ENCODE measurements around the gene TSHZ3. TPM values are rescaled to one million over a fixed set of nuclear protein-coding genes. Genes with fewer than 3 reads are reported as not detected.

TSHZ3 gene
- total and polyA plus RNA-seq, 8 donors = 0.87 to 14.3 (median 5.9) TPM

GRCh38 chr19:31308781-31309180 is 40.5 kb downstream of the TSHZ3 start:
- Histone ChIP-seq H3K27me3 (no peaks in the 10 kb centered on the region), H3K36me3 (peaks cover 0 to 4% (median 0%) of the 10 kb centered on the region in 4 donors), H3K4me1 (peaks cover 0 to 20% (median 8%) of the 10 kb centered on the region in 4 donors), H3K9me3 (no peaks in the 10 kb centered on the region), H3K4me3 (no peak overlapping the region), H3K27ac (no peak overlapping the region)
- no peak for DNase-seq
- TF ChIP-seq POLR2AphosphoS5 (IDR thresholded peaks at IDR 0.05) (no peak), POLR2A (IDR thresholded peaks at IDR 0.05) (no peak), CTCF (IDR thresholded peaks at IDR 0.05) (no peak)
- intact Hi-C loops (cut with DNase I; ENCODE audit: low total_unique reads) = no loop called here
- 90 to 95% (median 93%) methylated on average over 11 to 13 of the region's 13 CpGs for WGBS, 5 donors

GRCh38 chr19:31307071-31307669 is 42.1 kb downstream of the TSHZ3 start:
- intact Hi-C loops (cut with DNase I; ENCODE audit: low total_unique reads) = no loop called here
- Histone ChIP-seq H3K27me3 (no peaks in the 10 kb centered on the region), H3K9me3 (no peaks in the 10 kb centered on the region), H3K4me3 (no peak overlapping the region), H3K27ac (no peak overlapping the region), H3K4me1 (peaks cover 0 to 12% (median 4%) of the 10 kb centered on the region in 4 donors), H3K36me3 (peaks cover 0 to 4% (median 0%) of the 10 kb centered on the region in 4 donors)
- TF ChIP-seq POLR2A (IDR thresholded peaks at IDR 0.05) (no peak), CTCF (IDR thresholded peaks at IDR 0.05) (no peak), POLR2AphosphoS5 (IDR thresholded peaks at IDR 0.05) (no peak), EP300 (IDR thresholded peaks at IDR 0.05) (no peak)
- WGBS, 5 donors = 87 to 92% (median 90%) methylated on average over 13 of the region's 13 CpGs
- DNase-seq = no peak

GRCh38 chr19:31306006-31306753 is 43.1 kb downstream of the TSHZ3 start:
- WGBS, 5 donors = 87 to 90% (median 90%) methylated on average over 28 of the region's 28 CpGs
- H3K27me3 ChIP-seq = no peaks in the 10 kb centered on the region
- no peaks in the 10 kb centered on the region for H3K9me3 ChIP-seq
- intact Hi-C loops (cut with DNase I; ENCODE audit: low total_unique reads) = no loop called here
- H3K4me1 ChIP-seq = peaks cover 0 to 10% (median 3%) of the 10 kb centered on the region in 4 donors
- H3K4me3 ChIP-seq = no peak overlapping the region
- H3K27ac ChIP-seq = no peak overlapping the region
- TF ChIP-seq EP300 (IDR thresholded peaks at IDR 0.05) = no peak
- no peak for TF ChIP-seq POLR2AphosphoS5 (IDR thresholded peaks at IDR 0.05)
- no peak for TF ChIP-seq POLR2A (IDR thresholded peaks at IDR 0.05)
- no peak for TF ChIP-seq CTCF (IDR thresholded peaks at IDR 0.05)
- DNase-seq = no peak
- H3K36me3 ChIP-seq = peaks cover 0 to 4% (median 0%) of the 10 kb centered on the region in 4 donors

- WGBS, 5 donors = 63 to 77% (median 74%) methylated on average over 8 of the region's 8 CpGs
- Histone ChIP-seq H3K9me3 (no peaks in the 10 kb centered on the region), H3K27me3 (no peaks in the 10 kb centered on the region), H3K27ac (no peak overlapping the region), H3K4me1 (peaks cover 0 to 17% (median 3%) of the 10 kb centered on the region in 4 donors), H3K4me3 (no peak overlapping the region), H3K36me3 (peaks cover 0 to 4% (median 0%) of the 10 kb centered on the region in 4 donors)
- intact Hi-C loops (cut with DNase I; ENCODE audit: low total_unique reads) = no loop called here
- TF ChIP-seq POLR2A (IDR thresholded peaks at IDR 0.05) (no peak), POLR2AphosphoS5 (IDR thresholded peaks at IDR 0.05) (no peak), CTCF (IDR thresholded peaks at IDR 0.05) (no peak), EP300 (IDR thresholded peaks at IDR 0.05) (no peak)
- no peak for DNase-seq
Measured at GRCh38 chr19:31304831-31305312, 44.4 kb downstream of the TSHZ3 start.

All from stomach (tissue), 9 donors.